Measurements from ENCODE around the gene CRTC2.
A peak's percentile ranks its signal among the peaks of the same experiment; 100 is the strongest.

The CRTC2 gene

DNA sequence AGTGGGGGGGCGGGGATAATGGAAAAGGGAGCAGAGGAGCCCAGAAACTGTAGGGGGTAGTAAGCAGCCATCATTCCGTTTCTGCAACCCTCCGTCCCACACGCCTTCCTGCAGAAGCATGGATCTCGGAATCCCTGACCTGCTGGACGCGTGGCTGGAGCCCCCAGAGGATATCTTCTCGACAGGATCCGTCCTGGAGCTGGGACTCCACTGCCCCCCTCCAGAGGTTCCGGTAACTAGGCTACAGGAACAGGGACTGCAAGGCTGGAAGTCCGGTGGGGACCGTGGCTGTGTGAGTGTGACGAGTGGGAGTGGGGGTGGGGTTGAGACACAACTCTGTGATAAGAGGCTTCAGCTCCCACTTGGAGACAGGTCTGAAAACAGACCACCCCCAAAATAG lies 10.0 kb upstream of the CRTC2 start:
- H3K4me1 ChIP-seq (ENCODE audit: control insufficient read depth, insufficient read depth, low read length): no peaks in the 10 kb centered on the region
- H3K4me3 ChIP-seq (ENCODE audit: low read depth, low read length): peak overlapping the region; percentile 83
- no peaks in the 10 kb centered on the region for H3K27me3 ChIP-seq (ENCODE audit: control insufficient read depth, insufficient read depth, low read length)
- no peaks in the 10 kb centered on the region for H3K9me3 ChIP-seq (ENCODE audit: control insufficient read depth, insufficient read depth, low read length)
- peaks cover 7% of the 10 kb centered on the region for H3K36me3 ChIP-seq (ENCODE audit: control insufficient read depth, insufficient read depth, low read length)
- H3K9ac ChIP-seq (ENCODE audit: low read depth, low read length): peak overlapping the region; percentile 79

DNA sequence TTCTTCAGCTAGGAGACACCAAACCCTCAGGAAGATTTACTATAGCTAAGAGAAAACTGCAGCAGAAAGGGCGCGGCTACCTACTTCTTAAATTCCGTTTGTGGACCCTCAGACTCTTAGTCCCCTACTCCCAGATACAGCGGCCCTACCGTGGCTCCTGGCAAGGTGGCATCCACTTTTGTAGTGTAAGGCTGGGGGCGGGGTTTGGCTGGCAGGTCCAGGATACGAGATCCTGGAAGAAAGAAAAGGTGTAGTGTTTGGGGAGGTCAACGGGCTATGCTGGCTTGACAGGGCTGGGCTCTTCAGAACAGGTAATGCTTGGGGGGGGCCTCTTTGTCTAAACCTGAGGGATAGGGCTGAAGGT lies 9.6 kb upstream of the CRTC2 start:
- Histone ChIP-seq H3K4me3 (ENCODE audit: low read depth, low read length) (peak overlapping the region; percentile 83), H3K27me3 (ENCODE audit: control insufficient read depth, insufficient read depth, low read length) (no peaks in the 10 kb centered on the region), H3K9me3 (ENCODE audit: control insufficient read depth, insufficient read depth, low read length) (no peaks in the 10 kb centered on the region), H3K9ac (ENCODE audit: low read depth, low read length) (peak overlapping the region; percentile 79), H3K36me3 (ENCODE audit: control insufficient read depth, insufficient read depth, low read length) (peaks cover 7% of the 10 kb centered on the region), H3K4me1 (ENCODE audit: control insufficient read depth, insufficient read depth, low read length) (no peaks in the 10 kb centered on the region)

- H3K9ac ChIP-seq (ENCODE audit: low read depth, low read length): peak within 1 kb of the TSS; percentile 80
- no peaks in the 10 kb centered on the region for H3K27me3 ChIP-seq (ENCODE audit: control insufficient read depth, insufficient read depth, low read length)
- peak within 1 kb of the TSS; percentile 83 for H3K4me3 ChIP-seq (ENCODE audit: low read depth, low read length)
- no peaks in the 10 kb centered on the region for H3K9me3 ChIP-seq (ENCODE audit: control insufficient read depth, insufficient read depth, low read length)
- no peaks in the 10 kb centered on the region for H3K4me1 ChIP-seq (ENCODE audit: control insufficient read depth, insufficient read depth, low read length)
- H3K36me3 ChIP-seq (ENCODE audit: control insufficient read depth, insufficient read depth, low read length): peaks cover 7% of the 10 kb centered on the region
These were observed 8.9 kb upstream of the CRTC2 start, which contains the start of gene CREB3L4 for GRCh38 chr1:153967107-153967999. Gene CREB3L4, plus strand, starts transcription at chr1:153967902. Its CDS starts 624 bp downstream, at chr1:153968526.

DNA sequence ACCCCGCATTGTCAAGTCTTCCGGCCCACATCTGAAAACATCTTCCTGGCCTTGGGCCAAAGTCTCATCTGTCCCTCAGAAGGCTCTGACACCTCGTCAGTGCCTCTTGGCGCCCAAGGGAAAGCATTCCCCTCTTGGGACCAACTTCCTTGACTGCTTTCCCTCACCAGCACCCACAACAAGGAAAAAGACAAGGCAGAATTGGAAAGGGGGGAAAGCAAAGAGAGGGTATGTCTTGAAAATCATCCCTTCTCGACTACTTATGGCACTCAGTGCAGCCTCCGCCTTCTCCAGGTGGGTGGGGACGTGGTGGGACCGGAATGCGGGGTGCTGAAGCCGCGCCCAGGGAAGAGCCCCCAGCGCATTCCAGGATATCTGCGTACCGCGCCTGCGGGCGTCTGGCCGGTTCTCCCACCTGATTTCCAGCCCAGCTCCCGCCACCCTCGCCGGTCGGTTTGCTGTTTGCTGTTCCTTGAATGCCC lies 5.5 kb upstream of the CRTC2 start:
- Histone ChIP-seq H3K36me3 (ENCODE audit: control insufficient read depth, insufficient read depth, low read length) (peaks cover 12% of the 10 kb centered on the region), H3K4me1 (ENCODE audit: control insufficient read depth, insufficient read depth, low read length) (peaks cover 12% of the 10 kb centered on the region), H3K9me3 (ENCODE audit: control insufficient read depth, insufficient read depth, low read length) (no peaks in the 10 kb centered on the region), H3K9ac (ENCODE audit: low read depth, low read length) (peak overlapping the region; percentile 55), H3K27me3 (ENCODE audit: control insufficient read depth, insufficient read depth, low read length) (no peaks in the 10 kb centered on the region), H3K4me3 (ENCODE audit: low read depth, low read length) (peak overlapping the region; percentile 98)

DNA sequence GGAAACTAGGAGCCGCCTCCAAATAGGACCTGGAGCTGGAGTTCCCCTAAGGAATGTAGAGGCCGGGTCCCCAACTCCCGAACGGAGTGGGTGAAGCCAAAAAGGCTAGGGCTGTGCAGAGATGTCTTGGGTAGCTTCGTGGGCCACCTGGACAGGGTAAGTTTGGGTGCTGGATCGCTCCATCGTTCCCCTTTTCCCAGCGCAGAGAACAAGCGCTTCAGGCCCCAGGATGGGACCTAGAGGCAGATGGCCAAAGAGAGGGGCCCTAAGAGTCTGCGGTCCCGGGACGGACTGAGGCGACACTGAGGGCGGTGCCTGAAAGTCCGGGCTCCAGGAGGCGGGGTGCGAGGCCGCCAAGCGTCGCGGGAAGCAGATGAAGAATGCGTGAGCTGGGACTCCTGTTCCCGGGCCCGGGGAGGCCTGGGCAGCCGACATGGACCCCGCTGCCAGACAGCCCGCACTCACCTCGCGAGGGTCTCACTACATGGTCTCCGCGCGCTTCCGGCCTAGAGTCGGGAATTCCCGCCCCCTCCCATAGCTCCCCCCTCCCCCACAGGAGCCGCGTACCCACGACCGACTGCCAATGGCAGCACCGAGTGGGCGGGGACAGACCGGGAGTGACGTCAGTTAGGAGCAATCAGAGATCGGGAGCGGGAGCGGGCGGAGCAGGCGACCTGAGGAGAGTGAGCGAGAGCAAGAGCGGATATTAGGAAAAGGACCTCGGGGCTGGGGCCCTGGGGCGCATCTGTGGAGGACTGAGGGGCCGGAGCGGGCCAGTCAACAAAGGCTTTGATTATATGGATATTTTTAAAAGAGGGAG lies 4.8 kb upstream of the CRTC2 start, which contains the start of gene SLC39A1:
Gene SLC39A1 (minus strand): TSS at position 508 of the 820 bp plus-strand sequence. CDS start 822 bp downstream, outside the sequence.
- Histone ChIP-seq H3K36me3 (ENCODE audit: control insufficient read depth, insufficient read depth, low read length) (peaks cover 12% of the 10 kb centered on the region), H3K4me1 (ENCODE audit: control insufficient read depth, insufficient read depth, low read length) (peaks cover 13% of the 10 kb centered on the region), H3K4me3 (ENCODE audit: low read depth, low read length) (peak within 1 kb of the TSS; percentile 98), H3K27me3 (ENCODE audit: control insufficient read depth, insufficient read depth, low read length) (no peaks in the 10 kb centered on the region), H3K9me3 (ENCODE audit: control insufficient read depth, insufficient read depth, low read length) (no peaks in the 10 kb centered on the region), H3K9ac (ENCODE audit: low read depth, low read length) (peak within 1 kb of the TSS; percentile 84)

GRCh38 chr1:153962088-153963029 lies 3.9 kb upstream of the CRTC2 start:
- peaks cover 13% of the 10 kb centered on the region for H3K4me1 ChIP-seq (ENCODE audit: control insufficient read depth, insufficient read depth, low read length)
- peaks cover 12% of the 10 kb centered on the region for H3K36me3 ChIP-seq (ENCODE audit: control insufficient read depth, insufficient read depth, low read length)
- H3K9me3 ChIP-seq (ENCODE audit: control insufficient read depth, insufficient read depth, low read length): no peaks in the 10 kb centered on the region

DNA sequence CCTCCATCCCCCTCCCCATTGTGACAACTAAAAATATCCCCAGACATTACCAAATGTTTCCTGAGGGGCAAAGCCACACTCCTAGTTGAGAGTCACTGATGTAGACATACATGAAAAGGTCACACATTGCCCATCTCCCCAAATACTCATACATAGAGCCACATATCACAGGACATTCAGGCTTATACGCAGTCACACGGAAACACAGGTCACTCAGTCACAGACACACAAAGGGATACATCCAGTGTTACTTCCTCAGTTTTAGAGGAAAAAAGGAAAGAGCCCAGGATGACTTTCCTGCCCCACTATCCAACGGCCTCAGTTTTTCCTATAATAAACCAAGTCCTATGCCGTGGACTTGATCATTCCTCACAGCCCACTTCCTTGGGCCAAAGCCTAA lies 3.0 kb upstream of the CRTC2 start:
- no peaks in the 10 kb centered on the region for H3K9me3 ChIP-seq (ENCODE audit: control insufficient read depth, insufficient read depth, low read length)
- peaks cover 12% of the 10 kb centered on the region for H3K36me3 ChIP-seq (ENCODE audit: control insufficient read depth, insufficient read depth, low read length)
- H3K4me1 ChIP-seq (ENCODE audit: control insufficient read depth, insufficient read depth, low read length): peaks cover 16% of the 10 kb centered on the region
- H3K9ac ChIP-seq (ENCODE audit: low read depth, low read length): peak overlapping the region; percentile 84
- H3K4me3 ChIP-seq (ENCODE audit: low read depth, low read length): peak overlapping the region; percentile 98
- no peaks in the 10 kb centered on the region for H3K27me3 ChIP-seq (ENCODE audit: control insufficient read depth, insufficient read depth, low read length)

More at GRCh38 chr1:153962088-153963029, 3.9 kb upstream of the CRTC2 start:
- peak overlapping the region; percentile 84 for H3K9ac ChIP-seq (ENCODE audit: low read depth, low read length)
- H3K4me3 ChIP-seq (ENCODE audit: low read depth, low read length): peak overlapping the region; percentile 98
- no peaks in the 10 kb centered on the region for H3K27me3 ChIP-seq (ENCODE audit: control insufficient read depth, insufficient read depth, low read length)

DNA sequence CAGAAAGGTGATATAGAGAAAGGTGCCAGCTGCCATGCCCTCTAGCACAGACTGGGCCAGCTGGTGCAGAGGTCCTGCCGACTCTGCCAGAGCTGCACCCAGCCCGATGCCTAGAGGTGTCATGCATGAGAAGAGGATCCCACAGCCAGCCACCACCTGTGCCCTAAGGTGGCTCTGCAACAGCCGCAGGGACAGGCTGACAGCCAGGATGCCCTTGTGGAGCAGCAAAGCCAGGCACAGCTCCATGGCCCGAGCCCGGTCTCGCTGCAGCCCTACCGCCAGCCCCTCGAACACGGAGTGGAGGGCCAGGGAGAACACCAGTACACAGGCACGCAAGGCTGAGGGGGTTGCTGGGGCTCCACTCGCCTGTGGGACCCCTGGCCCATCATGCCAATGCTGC lies 1.8 kb upstream of the CRTC2 start:
- no peaks in the 10 kb centered on the region for H3K9me3 ChIP-seq (ENCODE audit: control insufficient read depth, insufficient read depth, low read length)
- H3K4me1 ChIP-seq (ENCODE audit: control insufficient read depth, insufficient read depth, low read length): peaks cover 16% of the 10 kb centered on the region
- H3K4me3 ChIP-seq (ENCODE audit: low read depth, low read length): no peak overlapping the region
- no peaks in the 10 kb centered on the region for H3K27me3 ChIP-seq (ENCODE audit: control insufficient read depth, insufficient read depth, low read length)
- peaks cover 12% of the 10 kb centered on the region for H3K36me3 ChIP-seq (ENCODE audit: control insufficient read depth, insufficient read depth, low read length)
- H3K9ac ChIP-seq (ENCODE audit: low read depth, low read length): no peak overlapping the region

- Histone ChIP-seq H3K9me3 (ENCODE audit: control insufficient read depth, insufficient read depth, low read length) (no peaks in the 10 kb centered on the region), H3K27me3 (ENCODE audit: control insufficient read depth, insufficient read depth, low read length) (no peaks in the 10 kb centered on the region), H3K4me1 (ENCODE audit: control insufficient read depth, insufficient read depth, low read length) (peaks cover 16% of the 10 kb centered on the region), H3K36me3 (ENCODE audit: control insufficient read depth, insufficient read depth, low read length) (peaks cover 14% of the 10 kb centered on the region), H3K4me3 (ENCODE audit: low read depth, low read length) (no peak overlapping the region), H3K9ac (ENCODE audit: low read depth, low read length) (no peak overlapping the region)
These were observed 1.0 kb upstream of the CRTC2 start for GRCh38 chr1:153959454-153959853.

GRCh38 chr1:153958961-153959260 lies 499 bp upstream of the CRTC2 start:
- Histone ChIP-seq H3K4me1 (ENCODE audit: control insufficient read depth, insufficient read depth, low read length) (peaks cover 16% of the 10 kb centered on the region), H3K4me3 (ENCODE audit: low read depth, low read length) (no peak overlapping the region), H3K9me3 (ENCODE audit: control insufficient read depth, insufficient read depth, low read length) (no peaks in the 10 kb centered on the region), H3K27me3 (ENCODE audit: control insufficient read depth, insufficient read depth, low read length) (no peaks in the 10 kb centered on the region), H3K36me3 (ENCODE audit: control insufficient read depth, insufficient read depth, low read length) (peaks cover 14% of the 10 kb centered on the region), H3K9ac (ENCODE audit: low read depth, low read length) (no peak overlapping the region)

DNA sequence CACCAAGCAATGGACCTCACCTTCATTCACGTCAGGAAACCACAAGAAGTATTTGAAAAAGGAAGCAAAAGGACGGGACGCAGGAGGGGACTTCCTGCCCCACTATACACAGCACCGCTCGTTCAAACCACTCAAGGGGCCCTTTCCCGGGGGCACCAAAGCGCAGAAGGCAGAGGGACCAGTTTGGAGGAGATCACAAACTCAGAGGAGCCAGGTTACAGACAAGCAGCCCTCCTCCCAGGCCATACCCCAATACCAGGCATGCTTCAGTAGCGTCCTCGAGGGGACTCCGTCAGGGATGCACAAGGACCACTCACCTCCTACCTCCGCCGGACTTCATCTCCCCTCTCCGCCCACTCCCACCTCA lies 685 bp downstream of the CRTC2 start:
- no peaks in the 10 kb centered on the region for H3K9me3 ChIP-seq (ENCODE audit: control insufficient read depth, insufficient read depth, low read length)
- H3K36me3 ChIP-seq (ENCODE audit: control insufficient read depth, insufficient read depth, low read length): peaks cover 19% of the 10 kb centered on the region
- H3K4me1 ChIP-seq (ENCODE audit: control insufficient read depth, insufficient read depth, low read length): peaks cover 16% of the 10 kb centered on the region
- H3K27me3 ChIP-seq (ENCODE audit: control insufficient read depth, insufficient read depth, low read length): no peaks in the 10 kb centered on the region
- peak overlapping the region; percentile 97 for H3K4me3 ChIP-seq (ENCODE audit: low read depth, low read length)
- H3K9ac ChIP-seq (ENCODE audit: low read depth, low read length): peak overlapping the region; percentile 71
